Cerebellar cortex (tissue), 1 donor: ENCODE measurements around the gene MALSU1.
"Not testable (repeated sequence)": the region's sequence is repeated elsewhere in the genome, so short reads cannot be mapped to it uniquely, and the experiment has no call there.

Experiments used
- DNase-seq: peaks from one replicate; pipeline ENCODE4 v3.0.0-alpha.2; 2015; ENCODE audit warnings: low spot score

The MALSU1 gene

DNA sequence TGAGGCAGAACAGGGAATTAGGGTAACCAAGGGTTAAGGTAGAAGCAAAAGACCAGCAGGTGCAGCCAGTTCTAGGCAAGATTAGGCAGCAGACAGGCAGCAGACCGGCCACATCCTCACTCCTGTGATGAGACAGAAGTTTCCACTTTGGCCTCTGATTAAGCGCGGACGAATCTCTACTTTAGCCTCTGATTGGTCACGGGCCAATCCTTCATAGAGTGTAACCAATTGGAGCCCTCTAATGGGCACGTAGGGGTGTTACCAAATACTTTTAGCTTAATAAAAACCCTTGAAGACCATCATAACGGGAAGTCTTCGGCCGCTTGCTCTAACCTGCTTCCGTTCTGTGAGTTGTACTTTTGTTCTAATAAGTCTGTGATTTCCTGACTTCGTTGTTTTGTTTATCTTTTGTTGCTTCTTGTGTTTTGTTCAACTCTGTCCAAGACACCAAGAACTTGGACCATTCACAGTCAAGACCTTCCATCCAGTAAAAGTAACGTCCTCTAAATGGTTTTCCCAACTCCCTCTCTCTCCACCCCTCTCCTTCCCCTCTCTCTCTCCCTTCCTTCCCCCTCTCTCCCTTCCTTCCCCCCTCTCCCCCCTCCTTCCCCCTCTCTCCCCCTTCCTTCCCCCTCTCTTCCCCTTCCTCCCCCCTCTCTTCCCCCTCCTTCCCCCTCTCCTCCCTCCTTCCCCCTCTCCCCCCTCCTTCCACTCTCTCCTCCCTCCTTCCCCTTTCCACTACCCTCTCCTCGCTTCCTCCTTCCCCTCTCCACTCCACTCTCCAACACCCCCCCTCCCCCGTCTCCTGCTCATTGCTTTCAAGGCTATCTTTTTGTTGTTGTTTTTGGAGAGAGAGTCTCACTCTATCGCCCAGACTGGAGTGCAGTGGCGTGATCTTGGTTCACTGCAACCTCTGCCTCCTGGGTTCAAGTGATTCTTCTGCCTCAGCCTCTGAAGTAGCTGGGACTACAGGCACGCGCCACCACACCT lies 13.2 kb upstream of the MALSU1 start:
- no peak for DNase-seq

GRCh38 chr7:23287612-23288011 lies 11.5 kb upstream of the MALSU1 start:
- no peak for DNase-seq

DNA sequence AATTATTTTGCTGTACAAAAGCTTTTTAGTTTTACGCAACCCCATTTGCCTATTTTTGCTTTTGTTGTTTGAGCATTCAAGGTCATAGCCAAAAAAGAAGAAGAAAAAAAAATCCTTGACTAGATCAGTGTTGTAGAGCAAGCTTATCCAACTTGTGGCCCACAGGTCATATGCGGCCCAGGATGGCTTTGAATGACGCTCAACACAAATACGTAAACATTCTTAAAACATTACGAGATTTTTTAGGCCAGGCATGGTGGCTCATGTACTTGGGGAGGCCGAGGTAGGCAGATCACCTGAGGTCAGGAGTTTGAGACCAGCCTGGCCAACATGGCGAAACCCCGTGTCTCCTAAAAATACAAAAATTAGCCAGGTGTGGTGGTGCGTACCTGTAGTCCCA lies 8.1 kb upstream of the MALSU1 start:
- DNase-seq: no peak

DNA sequence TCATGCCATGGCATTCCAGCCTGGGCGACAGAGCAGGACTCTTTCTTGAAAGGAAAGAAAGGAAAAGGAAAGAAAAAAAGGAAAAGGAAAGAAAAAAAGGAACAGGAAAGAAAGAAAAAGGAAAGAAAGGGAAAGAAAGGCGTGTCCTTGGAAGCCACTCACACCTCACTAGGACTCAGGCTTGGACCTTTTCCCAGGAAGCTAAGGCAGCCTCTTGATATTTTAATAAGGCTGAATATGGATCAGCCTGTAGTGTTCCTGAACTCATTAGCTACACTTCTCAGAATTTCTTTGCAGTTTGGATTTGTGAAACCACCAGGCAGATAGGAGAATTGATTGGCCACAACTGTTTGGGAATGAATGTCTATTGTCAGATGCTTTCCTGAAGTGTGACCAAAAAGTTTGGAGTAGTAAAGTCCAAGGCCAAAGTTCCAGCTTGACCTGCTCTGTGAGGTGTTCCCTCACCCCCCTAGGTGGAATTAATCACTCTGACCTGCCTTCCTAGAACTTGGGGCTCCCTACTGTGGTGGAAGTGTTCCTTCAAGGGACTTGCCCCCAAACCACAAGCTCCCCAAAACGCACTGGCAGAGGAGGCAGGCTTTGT lies 7.1 kb upstream of the MALSU1 start:
- no peak for DNase-seq

DNA sequence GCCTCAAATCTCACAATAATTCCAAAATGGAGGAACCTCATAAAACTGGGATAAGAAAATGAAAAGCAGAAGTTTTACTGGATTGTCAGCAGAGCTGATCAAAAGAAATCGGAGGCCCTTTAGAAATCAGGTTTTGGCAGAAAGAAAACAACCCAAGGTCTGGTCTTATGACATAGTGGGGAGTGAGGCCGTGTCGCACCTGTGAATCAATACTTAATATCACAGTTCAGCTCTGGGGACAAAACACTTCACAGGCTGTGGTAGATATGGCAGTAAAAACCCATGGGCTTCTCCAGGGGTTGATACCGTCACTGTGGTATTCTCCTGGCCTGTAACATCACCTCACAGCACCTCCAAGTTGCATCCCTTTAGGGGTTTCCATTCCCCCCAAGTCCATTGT lies 6.5 kb upstream of the MALSU1 start:
- DNase-seq: no peak

- DNase-seq: no peak
Measured at GRCh38 chr7:23293500-23294073, 5.6 kb upstream of the MALSU1 start.

DNA sequence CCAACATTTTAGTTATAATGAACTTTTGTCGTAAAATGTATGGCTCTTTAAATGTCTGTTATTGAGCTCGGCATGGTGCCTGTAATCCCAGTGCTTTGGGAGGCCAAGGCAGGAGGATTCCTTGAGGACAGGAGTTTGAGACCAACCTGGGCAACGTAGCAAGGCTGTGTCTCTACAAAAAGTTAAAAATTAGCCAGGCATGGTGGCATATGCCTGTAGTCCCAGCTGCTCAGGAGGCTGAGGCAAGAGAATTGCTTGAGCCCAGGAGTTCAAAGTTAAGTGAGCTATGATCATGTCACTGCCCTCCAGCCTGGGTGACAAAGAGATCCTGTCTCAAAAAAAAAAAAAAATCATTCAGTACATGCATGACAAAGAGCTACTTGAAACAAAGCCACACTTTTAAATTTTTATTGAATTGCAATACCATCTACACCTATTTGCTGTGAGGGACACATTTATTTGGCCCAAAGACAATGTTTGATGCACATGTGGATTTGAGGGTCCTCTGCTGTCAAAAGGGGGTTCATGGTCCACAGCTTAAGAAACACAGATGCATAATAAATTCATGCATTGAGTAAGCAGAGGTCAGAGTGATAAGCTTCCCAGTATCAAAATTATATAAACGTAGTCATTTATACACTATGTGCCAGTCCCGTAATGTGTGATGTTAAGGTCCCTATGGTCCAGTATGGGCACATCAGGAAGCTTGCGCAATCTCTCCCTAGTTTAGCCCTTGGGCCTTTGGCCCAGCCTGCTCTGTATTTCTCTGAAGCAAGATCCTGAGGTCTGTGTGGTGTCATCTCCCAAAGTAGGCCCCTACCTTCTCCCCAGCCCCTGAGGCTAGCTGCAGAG lies 4.4 kb upstream of the MALSU1 start:
- no peak for DNase-seq

- no peak for DNase-seq
Measured at GRCh38 chr7:23295401-23295697, 3.8 kb upstream of the MALSU1 start.

GRCh38 chr7:23298141-23298881 lies 828 bp upstream of the MALSU1 start:
- no peak for DNase-seq

DNA sequence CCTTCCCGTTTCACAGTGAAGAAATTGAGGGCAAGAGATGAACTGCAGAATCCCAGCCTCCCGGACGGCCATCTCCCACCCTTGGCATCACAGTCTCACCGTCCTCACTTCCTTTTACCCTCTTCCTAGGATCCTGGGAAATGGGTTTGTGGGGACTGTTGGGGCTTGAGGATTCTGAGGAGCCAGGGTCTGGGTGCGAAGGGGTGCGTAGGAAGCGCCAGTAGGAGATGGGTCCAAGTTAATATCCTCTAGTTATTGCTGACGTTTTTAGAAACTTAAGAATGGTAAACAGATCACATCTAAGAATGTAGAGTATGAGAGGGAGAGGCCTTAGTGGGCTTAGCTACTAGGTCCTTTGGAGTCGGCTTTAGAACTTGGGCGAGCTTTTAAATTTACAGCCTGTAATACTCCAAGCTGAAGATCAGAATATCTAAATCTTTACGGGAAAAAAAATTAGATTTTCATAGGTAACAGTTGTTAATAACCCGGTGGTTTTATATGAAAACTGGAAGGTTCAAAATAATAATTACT lies 696 bp downstream of the MALSU1 start:
- no peak for DNase-seq

- DNase-seq: no peak
Measured at GRCh38 chr7:23306936-23307521, 7.9 kb downstream of the MALSU1 start.

- no peak for DNase-seq
Measured at GRCh38 chr7:23308754-23309153, 9.6 kb downstream of the MALSU1 start.

DNA sequence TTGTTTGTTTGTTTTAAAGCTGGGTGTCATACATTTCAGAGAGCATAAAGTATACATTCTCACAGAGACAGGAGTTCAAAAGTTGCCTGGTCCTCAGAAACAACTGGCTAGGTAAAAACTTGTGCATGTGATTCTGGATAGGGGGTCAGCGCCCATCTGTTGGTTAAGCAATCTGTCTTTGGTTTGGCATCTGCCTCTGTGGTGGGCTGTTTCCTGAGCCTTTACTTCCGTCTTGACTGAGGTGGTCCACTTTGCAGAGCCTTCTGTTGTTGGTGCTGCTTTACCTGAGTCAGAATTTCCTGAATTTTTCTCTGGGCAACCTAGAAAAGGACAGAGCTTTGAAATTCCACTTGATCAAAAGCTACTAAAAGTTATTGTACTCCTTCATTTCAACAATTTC lies 13.0 kb downstream of the MALSU1 start:
- not testable (repeated sequence) for DNase-seq

GRCh38 chr7:23315366-23315765 lies 16.2 kb downstream of the MALSU1 start:
- DNase-seq: no peak

GRCh38 chr7:23331132-23331531 lies 32.0 kb downstream of the MALSU1 start:
- DNase-seq: no peak

DNA sequence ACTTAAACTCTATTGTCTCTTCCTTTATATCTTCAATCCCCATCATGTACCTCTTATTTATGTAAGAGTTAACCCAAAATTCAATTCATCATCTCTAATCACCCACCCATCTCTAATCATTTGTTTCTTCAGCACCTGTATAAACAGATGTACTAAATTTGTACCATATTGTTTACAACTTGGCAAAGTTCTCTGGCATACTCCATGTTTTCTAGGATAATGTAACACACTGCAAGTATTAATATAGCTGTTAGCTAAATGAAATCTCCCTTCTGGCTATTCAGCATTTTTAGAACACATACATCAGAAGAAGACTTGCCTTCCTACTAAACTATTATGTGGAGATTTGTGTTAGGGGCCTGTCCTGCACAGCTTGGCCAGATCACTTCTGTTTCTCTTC lies 33.1 kb downstream of the MALSU1 start:
- no peak for DNase-seq

DNA sequence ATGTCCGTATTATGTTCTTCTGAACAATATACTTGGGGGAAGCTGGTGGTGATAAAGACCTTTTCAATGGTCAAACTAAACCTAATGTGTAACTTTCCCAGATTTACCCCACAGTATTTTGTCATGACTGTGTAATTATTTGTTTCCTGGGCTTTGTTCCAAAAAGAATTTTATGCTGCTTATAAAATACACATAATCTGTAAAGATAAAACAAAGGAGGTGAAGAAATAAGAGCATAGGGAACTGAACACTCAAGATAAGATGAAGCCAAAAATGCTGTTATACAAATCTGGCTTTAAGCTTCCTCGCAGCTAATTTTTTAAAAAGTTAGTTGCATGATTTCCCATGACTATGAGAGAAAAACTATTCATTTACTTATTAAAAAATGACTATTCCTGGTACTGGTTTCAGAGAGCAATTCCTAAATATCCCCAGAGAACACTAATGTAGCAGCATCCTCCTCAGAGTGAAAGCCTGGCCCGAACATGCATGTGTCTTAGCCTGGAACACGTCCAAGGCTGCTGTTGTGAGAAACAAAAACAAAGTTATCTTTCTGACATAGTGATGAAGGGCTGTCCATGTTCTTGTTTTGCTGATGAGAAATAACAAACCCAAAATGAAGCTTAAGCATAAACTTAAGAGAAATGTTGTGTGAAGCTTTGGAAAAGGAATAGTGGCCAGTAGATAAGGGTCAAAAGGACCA lies 33.9 kb downstream of the MALSU1 start:
- DNase-seq: no peak

DNA sequence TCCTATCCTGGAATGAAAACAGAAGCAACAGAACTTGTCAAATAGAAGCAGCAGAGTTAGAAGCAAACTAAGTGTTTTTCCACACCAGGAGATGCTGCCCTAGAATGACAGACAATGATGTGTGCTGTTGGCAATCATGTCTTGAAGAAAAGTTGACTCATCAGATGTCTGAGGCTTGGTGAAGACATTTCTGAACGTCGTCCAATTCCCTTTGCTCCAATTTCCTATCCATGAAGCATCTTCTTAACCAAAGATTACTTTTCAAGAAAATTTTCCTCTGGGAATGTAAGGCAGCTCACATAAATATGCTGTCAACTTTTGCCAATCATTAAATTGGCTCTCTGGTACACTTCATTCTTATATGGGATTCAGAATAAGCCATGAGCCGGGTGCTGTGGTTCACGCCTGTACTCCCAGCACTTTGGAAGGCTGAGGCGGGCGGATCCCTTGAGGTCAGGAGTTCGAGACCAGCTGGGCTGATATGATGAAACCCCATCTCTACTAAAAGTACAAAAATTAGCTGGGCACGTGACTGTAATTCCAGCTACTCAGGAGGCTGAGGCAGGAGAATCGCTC lies 34.6 kb downstream of the MALSU1 start:
- DNase-seq: no peak

GRCh38 chr7:23334482-23335056 lies 35.4 kb downstream of the MALSU1 start:
- DNase-seq: no peak

DNA sequence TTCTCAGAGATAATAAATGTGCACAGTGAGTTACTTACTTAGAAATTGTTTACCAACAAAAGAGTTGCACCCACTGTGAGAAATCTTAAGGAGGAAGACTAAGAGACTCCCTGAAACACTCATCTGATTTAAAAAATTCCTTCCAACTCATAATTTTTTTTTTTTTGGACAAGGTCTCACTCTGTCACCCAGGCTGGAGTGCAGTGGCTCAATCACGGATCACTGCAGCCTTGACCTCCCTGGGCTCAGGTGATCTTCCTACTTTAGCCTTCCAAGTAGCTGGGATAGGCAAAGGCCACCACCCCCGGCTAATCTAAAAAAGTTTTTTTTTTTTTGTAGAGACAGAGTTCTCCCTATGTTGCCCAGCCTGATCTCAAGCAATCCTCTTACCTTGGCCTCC lies 36.0 kb downstream of the MALSU1 start:
- DNase-seq: no peak
